ENCODE data around the gene FAM114A1. TPM values are rescaled to one million over a fixed set of nuclear protein-coding genes. Genes with fewer than 3 reads are reported as not detected.

FAM114A1 gene
- total RNA-seq, 1 donor from 2014 or later = 57.4 TPM

DNA sequence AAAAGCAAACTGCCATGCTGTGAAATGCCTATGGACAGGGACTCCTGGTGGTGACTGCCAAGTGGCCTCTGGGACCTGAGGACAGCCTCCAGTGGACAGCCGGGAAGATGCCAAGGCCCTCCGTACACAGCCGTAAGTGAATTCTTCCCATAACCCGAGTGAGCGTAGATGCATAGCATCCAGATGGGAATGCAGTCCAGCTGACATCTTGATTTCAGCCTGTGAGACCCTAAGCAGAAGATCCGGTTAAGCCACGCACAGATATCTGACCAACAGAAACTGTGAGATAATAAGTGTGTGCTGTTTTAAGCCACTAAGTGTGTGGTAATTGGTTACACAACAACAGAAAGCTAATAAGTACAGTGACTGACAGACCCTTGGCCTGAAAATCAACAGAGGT lies 108.7 kb downstream of the FAM114A1 start:
- H3K9me3 ChIP-seq (ENCODE audit: control insufficient read depth in 3 of 3, low read length in 3 of 3) = no peaks in the 10 kb centered on the region

GRCh38 chr4:38979081-38979480 lies 111.5 kb downstream of the FAM114A1 start:
- no peaks in the 10 kb centered on the region for H3K36me3 ChIP-seq (ENCODE audit: control insufficient read depth in 3 of 3, insufficient read depth in 3 of 3, low read length in 3 of 3)
- H3K4me1 ChIP-seq (ENCODE audit: control insufficient read depth in 3 of 3, insufficient read depth in 3 of 3, low read length in 3 of 3) = no peaks in the 10 kb centered on the region
- H3K4me3 ChIP-seq (ENCODE audit: low read length in 3 of 3) = no peak overlapping the region
- no peaks in the 10 kb centered on the region for H3K9me3 ChIP-seq (ENCODE audit: control insufficient read depth in 3 of 3, low read length in 3 of 3)
- H3K9ac ChIP-seq (ENCODE audit: low read depth in 1 of 3, low read length in 3 of 3) = no peak overlapping the region
- no peaks in the 10 kb centered on the region for H3K27me3 ChIP-seq (ENCODE audit: control insufficient read depth in 3 of 3, insufficient read depth in 3 of 3, low read length in 3 of 3)
- no peak overlapping the region for H3K27ac ChIP-seq (ENCODE audit: low read depth, low read length)

More for the DNA sequence above, 108.7 kb downstream of the FAM114A1 start:
- no peaks in the 10 kb centered on the region for H3K4me1 ChIP-seq (ENCODE audit: control insufficient read depth in 3 of 3, insufficient read depth in 3 of 3, low read length in 3 of 3)
- no peak overlapping the region for H3K4me3 ChIP-seq (ENCODE audit: low read length in 3 of 3)
- H3K36me3 ChIP-seq (ENCODE audit: control insufficient read depth in 3 of 3, insufficient read depth in 3 of 3, low read length in 3 of 3) = no peaks in the 10 kb centered on the region
- no peak overlapping the region for H3K9ac ChIP-seq (ENCODE audit: low read depth in 1 of 3, low read length in 3 of 3)
- H3K27ac ChIP-seq (ENCODE audit: low read depth, low read length) = no peak overlapping the region
- H3K27me3 ChIP-seq (ENCODE audit: control insufficient read depth in 3 of 3, insufficient read depth in 3 of 3, low read length in 3 of 3) = no peaks in the 10 kb centered on the region

DNA sequence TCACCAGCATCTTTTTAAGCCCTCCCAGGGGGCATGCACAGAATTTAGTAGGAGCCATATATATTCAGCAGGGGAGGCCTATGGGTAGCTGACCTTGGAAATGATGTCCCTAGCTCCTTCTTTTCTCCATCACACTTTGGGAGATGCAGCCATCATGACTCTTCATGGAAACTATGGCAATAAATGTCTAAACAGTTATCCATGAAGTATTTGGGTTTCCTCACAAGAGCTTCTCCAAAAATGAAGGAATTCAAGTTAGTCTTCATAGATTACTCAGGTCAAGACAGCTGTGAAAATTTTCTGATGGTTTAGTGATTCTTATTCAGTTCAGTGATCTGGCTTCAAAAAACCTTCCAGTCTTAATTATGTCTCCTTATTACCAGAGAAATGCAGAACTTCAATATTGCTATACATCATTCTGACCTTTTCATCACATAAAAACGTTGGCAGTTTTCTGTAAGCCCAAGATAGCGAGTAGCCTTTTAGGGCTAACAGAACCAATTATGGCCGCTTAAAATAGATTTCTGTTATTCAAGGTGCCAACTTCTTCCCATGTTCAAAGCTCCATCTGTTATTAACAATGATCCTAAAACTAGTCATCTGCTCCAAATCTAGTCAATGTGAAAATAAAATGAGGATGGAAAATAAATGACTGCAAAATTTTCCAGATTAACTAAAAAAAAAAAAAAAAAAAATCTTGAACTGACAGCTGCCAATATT lies 112.1 kb downstream of the FAM114A1 start:
- Histone ChIP-seq H3K27ac (ENCODE audit: low read depth, low read length) (no peak overlapping the region), H3K36me3 (ENCODE audit: control insufficient read depth in 3 of 3, insufficient read depth in 3 of 3, low read length in 3 of 3) (no peaks in the 10 kb centered on the region), H3K4me3 (ENCODE audit: low read length in 3 of 3) (no peak overlapping the region), H3K9ac (ENCODE audit: low read depth in 1 of 3, low read length in 3 of 3) (no peak overlapping the region), H3K4me1 (ENCODE audit: control insufficient read depth in 3 of 3, insufficient read depth in 3 of 3, low read length in 3 of 3) (no peaks in the 10 kb centered on the region), H3K27me3 (ENCODE audit: control insufficient read depth in 3 of 3, insufficient read depth in 3 of 3, low read length in 3 of 3) (no peaks in the 10 kb centered on the region), H3K9me3 (ENCODE audit: control insufficient read depth in 3 of 3, low read length in 3 of 3) (no peaks in the 10 kb centered on the region)

- Histone ChIP-seq H3K4me3 (ENCODE audit: low read length in 3 of 3) (no peak overlapping the region), H3K9ac (ENCODE audit: low read depth in 1 of 3, low read length in 3 of 3) (no peak overlapping the region), H3K27me3 (ENCODE audit: control insufficient read depth in 3 of 3, insufficient read depth in 3 of 3, low read length in 3 of 3) (no peaks in the 10 kb centered on the region), H3K4me1 (ENCODE audit: control insufficient read depth in 3 of 3, insufficient read depth in 3 of 3, low read length in 3 of 3) (no peaks in the 10 kb centered on the region), H3K36me3 (ENCODE audit: control insufficient read depth in 3 of 3, insufficient read depth in 3 of 3, low read length in 3 of 3) (no peaks in the 10 kb centered on the region), H3K27ac (ENCODE audit: low read depth, low read length) (no peak overlapping the region), H3K9me3 (ENCODE audit: control insufficient read depth in 3 of 3, low read length in 3 of 3) (no peaks in the 10 kb centered on the region)
Measured at GRCh38 chr4:38980903-38981676, 113.5 kb downstream of the FAM114A1 start.

GRCh38 chr4:38982361-38983095 lies 114.9 kb downstream of the FAM114A1 start:
- Histone ChIP-seq H3K36me3 (ENCODE audit: control insufficient read depth in 3 of 3, insufficient read depth in 3 of 3, low read length in 3 of 3) (no peaks in the 10 kb centered on the region), H3K4me3 (ENCODE audit: low read length in 3 of 3) (no peak overlapping the region), H3K27me3 (ENCODE audit: control insufficient read depth in 3 of 3, insufficient read depth in 3 of 3, low read length in 3 of 3) (no peaks in the 10 kb centered on the region), H3K27ac (ENCODE audit: low read depth, low read length) (no peak overlapping the region), H3K9ac (ENCODE audit: low read depth in 1 of 3, low read length in 3 of 3) (no peak overlapping the region), H3K4me1 (ENCODE audit: control insufficient read depth in 3 of 3, insufficient read depth in 3 of 3, low read length in 3 of 3) (no peaks in the 10 kb centered on the region), H3K9me3 (ENCODE audit: control insufficient read depth in 3 of 3, low read length in 3 of 3) (no peaks in the 10 kb centered on the region)

DNA sequence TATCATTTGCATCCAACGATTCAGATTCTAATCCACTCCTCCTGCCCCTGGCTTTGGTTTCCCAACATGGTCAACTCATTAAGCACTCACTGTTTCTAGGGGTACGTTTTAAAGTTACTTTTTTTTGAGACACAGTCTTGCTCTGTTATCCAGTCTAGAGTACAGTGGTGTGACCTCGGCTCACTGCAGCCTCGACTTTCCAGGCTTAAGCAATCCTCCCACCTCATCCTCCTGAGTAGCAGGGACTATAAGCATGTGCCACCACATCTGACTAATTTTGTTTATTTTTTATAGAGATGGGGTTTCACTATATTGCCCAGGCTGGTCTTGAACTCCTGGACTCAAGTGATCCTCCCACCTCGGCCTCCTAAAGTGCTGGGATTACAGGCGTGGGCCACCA lies 115.7 kb downstream of the FAM114A1 start:
- Histone ChIP-seq H3K9ac (ENCODE audit: low read depth in 1 of 3, low read length in 3 of 3) (no peak overlapping the region), H3K27ac (ENCODE audit: low read depth, low read length) (no peak overlapping the region), H3K36me3 (ENCODE audit: control insufficient read depth in 3 of 3, insufficient read depth in 3 of 3, low read length in 3 of 3) (no peaks in the 10 kb centered on the region), H3K4me1 (ENCODE audit: control insufficient read depth in 3 of 3, insufficient read depth in 3 of 3, low read length in 3 of 3) (no peaks in the 10 kb centered on the region), H3K27me3 (ENCODE audit: control insufficient read depth in 3 of 3, insufficient read depth in 3 of 3, low read length in 3 of 3) (no peaks in the 10 kb centered on the region), H3K9me3 (ENCODE audit: control insufficient read depth in 3 of 3, low read length in 3 of 3) (no peaks in the 10 kb centered on the region), H3K4me3 (ENCODE audit: low read length in 3 of 3) (no peak overlapping the region)

GRCh38 chr4:38983787-38984598 lies 116.4 kb downstream of the FAM114A1 start:
- Histone ChIP-seq H3K4me3 (ENCODE audit: low read length in 3 of 3) (no peak overlapping the region), H3K9me3 (ENCODE audit: control insufficient read depth in 3 of 3, low read length in 3 of 3) (no peaks in the 10 kb centered on the region), H3K4me1 (ENCODE audit: control insufficient read depth in 3 of 3, insufficient read depth in 3 of 3, low read length in 3 of 3) (no peaks in the 10 kb centered on the region), H3K27ac (ENCODE audit: low read depth, low read length) (no peak overlapping the region), H3K9ac (ENCODE audit: low read depth in 1 of 3, low read length in 3 of 3) (no peak overlapping the region), H3K36me3 (ENCODE audit: control insufficient read depth in 3 of 3, insufficient read depth in 3 of 3, low read length in 3 of 3) (no peaks in the 10 kb centered on the region), H3K27me3 (ENCODE audit: control insufficient read depth in 3 of 3, insufficient read depth in 3 of 3, low read length in 3 of 3) (no peaks in the 10 kb centered on the region)

DNA sequence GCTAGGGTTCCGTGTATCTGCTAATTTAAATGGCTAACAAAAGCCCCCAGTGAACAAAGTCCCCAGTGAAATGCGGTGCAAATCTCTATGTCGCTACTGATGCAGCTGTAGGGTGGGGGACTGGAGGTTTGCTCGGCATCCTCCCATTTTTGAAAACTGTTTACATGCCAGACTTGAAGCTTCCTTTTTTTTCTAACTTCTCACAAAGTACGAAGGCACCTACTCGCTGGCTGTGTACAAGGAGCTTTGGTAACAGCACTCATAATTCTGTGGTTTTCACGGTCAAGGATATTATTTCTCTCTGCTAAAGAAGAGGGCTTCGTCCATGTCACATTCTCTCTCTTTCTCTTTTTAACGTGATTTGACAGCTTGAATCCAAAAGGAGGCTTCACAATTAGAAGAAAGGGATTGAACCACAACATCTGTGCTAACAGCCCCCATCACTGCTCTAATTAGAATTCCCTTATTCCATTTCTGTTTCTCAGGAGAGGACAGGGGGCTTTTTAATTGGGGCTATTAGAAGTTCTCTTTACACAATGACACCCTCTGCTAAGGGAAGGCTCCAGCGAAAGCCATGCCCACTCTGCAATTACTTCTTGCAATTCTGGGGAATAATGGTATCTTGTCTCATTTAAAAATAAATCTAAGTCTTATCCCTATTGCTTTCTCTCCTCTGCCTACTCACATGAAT lies 117.9 kb downstream of the FAM114A1 start:
- Histone ChIP-seq H3K9ac (ENCODE audit: low read depth in 1 of 3, low read length in 3 of 3) (no peak overlapping the region), H3K27me3 (ENCODE audit: control insufficient read depth in 3 of 3, insufficient read depth in 3 of 3, low read length in 3 of 3) (no peaks in the 10 kb centered on the region), H3K9me3 (ENCODE audit: control insufficient read depth in 3 of 3, low read length in 3 of 3) (no peaks in the 10 kb centered on the region), H3K4me3 (ENCODE audit: low read length in 3 of 3) (no peak overlapping the region), H3K36me3 (ENCODE audit: control insufficient read depth in 3 of 3, insufficient read depth in 3 of 3, low read length in 3 of 3) (no peaks in the 10 kb centered on the region), H3K27ac (ENCODE audit: low read depth, low read length) (no peak overlapping the region), H3K4me1 (ENCODE audit: control insufficient read depth in 3 of 3, insufficient read depth in 3 of 3, low read length in 3 of 3) (no peaks in the 10 kb centered on the region)

DNA sequence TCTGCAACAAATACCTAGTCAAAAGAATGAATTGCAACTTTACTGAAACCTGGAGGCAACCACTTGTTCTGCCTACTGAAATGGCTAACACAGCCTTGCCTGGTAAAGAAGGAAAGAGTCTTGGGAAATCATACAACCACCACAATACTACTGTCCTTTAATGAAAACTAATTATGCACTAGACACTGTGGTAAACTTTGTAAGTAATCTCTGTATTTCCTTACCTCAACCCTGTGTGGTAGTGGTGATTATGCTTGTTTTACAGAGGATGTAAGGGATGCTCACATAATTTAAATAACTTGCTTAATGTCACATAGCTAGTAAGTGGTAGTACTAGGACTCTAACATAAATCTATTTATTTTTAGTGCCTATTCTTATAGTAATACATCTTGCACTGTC lies 119.9 kb downstream of the FAM114A1 start:
- Histone ChIP-seq H3K4me3 (ENCODE audit: low read length in 3 of 3) (no peak overlapping the region), H3K27ac (ENCODE audit: low read depth, low read length) (no peak overlapping the region), H3K27me3 (ENCODE audit: control insufficient read depth in 3 of 3, insufficient read depth in 3 of 3, low read length in 3 of 3) (no peaks in the 10 kb centered on the region), H3K9me3 (ENCODE audit: control insufficient read depth in 3 of 3, low read length in 3 of 3) (no peaks in the 10 kb centered on the region), H3K36me3 (ENCODE audit: control insufficient read depth in 3 of 3, insufficient read depth in 3 of 3, low read length in 3 of 3) (no peaks in the 10 kb centered on the region), H3K9ac (ENCODE audit: low read depth in 1 of 3, low read length in 3 of 3) (no peak overlapping the region), H3K4me1 (ENCODE audit: control insufficient read depth in 3 of 3, insufficient read depth in 3 of 3, low read length in 3 of 3) (no peaks in the 10 kb centered on the region)
